HEK293 (cell line): ENCODE results near the gene CFAP69.

Experiments
- EGR2 ChIP-seq: fragments of 450-650 bp; formaldehyde crosslinking; IDR thresholded peaks from 2 replicates; pipeline ENCODE4 v1.5.1; 2016; ENCODE audit warnings: low read depth, missing biosample characterization, missing genetic modification characterization
- FEZF1 ChIP-seq: fragments of 450-650 bp; formaldehyde crosslinking; IDR thresholded peaks from 2 replicates; pipeline ENCODE4 v1.5.1; 2016; ENCODE audit warnings: missing biosample characterization, missing genetic modification characterization
- HOXC10 ChIP-seq: sonication (generic); formaldehyde crosslinking; IDR thresholded peaks from 2 replicates; pipeline ENCODE4 v1.8.1; 2023; ENCODE audit warnings: mild to moderate bottlenecking, missing genetic modification reagents
- KLF1 ChIP-seq: fragments of 450-650 bp; formaldehyde crosslinking; IDR thresholded peaks from 2 replicates; pipeline ENCODE4 v1.5.1; 2016; ENCODE audit warnings: missing biosample characterization, missing genetic modification characterization
- KLF7 ChIP-seq: fragments of 450-650 bp; formaldehyde crosslinking; IDR thresholded peaks from 2 replicates; pipeline ENCODE4 v1.5.1; 2016; ENCODE audit warnings: missing biosample characterization, missing genetic modification characterization, borderline replicate concordance
- PBX3 ChIP-seq: sonication (generic); formaldehyde crosslinking; IDR thresholded peaks from 2 replicates; pipeline ENCODE4 v1.8.1; 2022; ENCODE audit warnings: mild to moderate bottlenecking, moderate library complexity, missing genetic modification reagents
- RBAK ChIP-seq: fragments of 450-650 bp; formaldehyde crosslinking; IDR thresholded peaks from 2 replicates; pipeline ENCODE4 v1.5.1; 2016; ENCODE audit warnings: missing biosample characterization, missing genetic modification characterization
- SCRT1 ChIP-seq: fragments of 450-650 bp; formaldehyde crosslinking; IDR thresholded peaks from 2 replicates; pipeline ENCODE4 v1.5.1; 2016; ENCODE audit warnings: missing biosample characterization, missing genetic modification characterization, borderline replicate concordance
- SP2 ChIP-seq: fragments of 450-650 bp; formaldehyde crosslinking; IDR thresholded peaks from 2 replicates; pipeline ENCODE4 v1.5.1; 2016; ENCODE audit warnings: missing biosample characterization, missing genetic modification characterization
- TRIM28 ChIP-seq: IDR thresholded peaks from 2 replicates; pipeline ENCODE4 v1.6.1; 2011; ENCODE audit warnings: low read length, control low read depth, borderline replicate concordance
- ZEB2 ChIP-seq: fragments of 450-650 bp; formaldehyde crosslinking; IDR thresholded peaks from 2 replicates; pipeline ENCODE4 v1.5.1; 2016; ENCODE audit warnings: missing biosample characterization, missing genetic modification characterization
- ZFP3 ChIP-seq: fragments of 450-650 bp; formaldehyde crosslinking; IDR thresholded peaks from 2 replicates; pipeline ENCODE4 v1.5.1; 2016; ENCODE audit warnings: low read depth, missing biosample characterization, missing genetic modification characterization
- ZFP41 ChIP-seq: fragments of 450-650 bp; formaldehyde crosslinking; IDR thresholded peaks from 2 replicates; pipeline ENCODE4 v1.5.1; 2016; ENCODE audit warnings: missing biosample characterization, missing genetic modification characterization, borderline replicate concordance
- ZNF114 ChIP-seq: fragments of 450-650 bp; formaldehyde crosslinking; IDR thresholded peaks from 2 replicates; pipeline ENCODE4 v1.5.0; 2017; ENCODE audit warnings: missing biosample characterization, missing genetic modification characterization
- ZNF174 ChIP-seq: fragments of 450-650 bp; formaldehyde crosslinking; IDR thresholded peaks from 2 replicates; pipeline ENCODE4 v1.5.0; 2017; ENCODE audit warnings: missing biosample characterization, mild to moderate bottlenecking, missing genetic modification characterization
- ZNF223 ChIP-seq: fragments of 450-650 bp; formaldehyde crosslinking; IDR thresholded peaks from 2 replicates; pipeline ENCODE4 v1.5.1; 2016; ENCODE audit warnings: missing biosample characterization, missing genetic modification characterization
- ZNF280D ChIP-seq: fragments of 450-650 bp; formaldehyde crosslinking; IDR thresholded peaks from 2 replicates; pipeline ENCODE4 v1.5.1; 2016; ENCODE audit warnings: missing biosample characterization, missing genetic modification characterization
- ZNF362 ChIP-seq: fragments of 450-650 bp; formaldehyde crosslinking; IDR thresholded peaks from 2 replicates; pipeline ENCODE4 v1.5.1; 2016; ENCODE audit warnings: missing biosample characterization, missing genetic modification characterization
- ZNF394 ChIP-seq: fragments of 450-650 bp; formaldehyde crosslinking; IDR thresholded peaks from 2 replicates; pipeline ENCODE4 v1.5.1; 2016; ENCODE audit warnings: missing biosample characterization, missing genetic modification characterization, mild to moderate bottlenecking, moderate library complexity, borderline replicate concordance
- ZNF426 ChIP-seq: fragments of 450-650 bp; formaldehyde crosslinking; IDR thresholded peaks from 2 replicates; pipeline ENCODE4 v1.5.1; 2017; ENCODE audit warnings: missing biosample characterization, missing genetic modification characterization, mild to moderate bottlenecking, inconsistent platforms, moderate library complexity
- ZNF513 ChIP-seq: fragments of 450-650 bp; IDR thresholded peaks from 2 replicates; pipeline ENCODE4 v1.5.1; 2018; ENCODE audit warnings: missing biosample characterization, missing genetic modification characterization
- ZNF514 ChIP-seq: fragments of 450-650 bp; formaldehyde crosslinking; IDR thresholded peaks from 2 replicates; pipeline ENCODE4 v1.5.1; 2016; ENCODE audit warnings: missing biosample characterization, missing genetic modification characterization
- ZNF560 ChIP-seq: fragments of 450-650 bp; formaldehyde crosslinking; IDR thresholded peaks from 2 replicates; pipeline ENCODE4 v1.5.1; 2017; ENCODE audit warnings: missing biosample characterization, missing genetic modification characterization, borderline replicate concordance
- ZNF580 ChIP-seq: fragments of 450-650 bp; formaldehyde crosslinking; IDR thresholded peaks from 2 replicates; pipeline ENCODE4 v1.5.1; 2016; ENCODE audit warnings: missing biosample characterization, missing genetic modification characterization
- ZNF585B ChIP-seq: fragments of 450-650 bp; formaldehyde crosslinking; IDR thresholded peaks from 2 replicates; pipeline ENCODE4 v1.5.1; 2016; ENCODE audit warnings: missing biosample characterization, missing genetic modification characterization
- ZNF621 ChIP-seq: fragments of 450-650 bp; formaldehyde crosslinking; IDR thresholded peaks from 2 replicates; pipeline ENCODE4 v1.5.1; 2017; ENCODE audit warnings: missing biosample characterization, missing genetic modification characterization
- ZNF623 ChIP-seq: fragments of 450-650 bp; formaldehyde crosslinking; IDR thresholded peaks from 2 replicates; pipeline ENCODE4 v1.5.1; 2016; ENCODE audit warnings: missing biosample characterization, missing genetic modification characterization
- ZNF658 ChIP-seq: fragments of 450-650 bp; formaldehyde crosslinking; IDR thresholded peaks from 2 replicates; pipeline ENCODE4; 2016; ENCODE audit warnings: missing biosample characterization, missing genetic modification characterization
- ZNF664 ChIP-seq: fragments of 450-650 bp; formaldehyde crosslinking; IDR thresholded peaks from 2 replicates; pipeline ENCODE4 v1.5.1; 2016; ENCODE audit warnings: missing biosample characterization, missing genetic modification characterization
- ZNF701 ChIP-seq: fragments of 450-650 bp; formaldehyde crosslinking; IDR thresholded peaks from 2 replicates; pipeline ENCODE4 v1.5.1; 2016; ENCODE audit warnings: missing biosample characterization, missing genetic modification characterization
- ZNF785 ChIP-seq: fragments of 450-650 bp; formaldehyde crosslinking; IDR thresholded peaks from 2 replicates; pipeline ENCODE4 v1.5.1; 2016; ENCODE audit warnings: missing biosample characterization, missing genetic modification characterization
- ZNF843 ChIP-seq: fragments of 450-650 bp; formaldehyde crosslinking; IDR thresholded peaks from 2 replicates; pipeline ENCODE4 v1.5.1; 2016; ENCODE audit warnings: missing biosample characterization, missing genetic modification characterization
- ZSCAN23 ChIP-seq: fragments of 450-650 bp; formaldehyde crosslinking; IDR thresholded peaks from 2 replicates; pipeline ENCODE4 v1.5.1; 2016; ENCODE audit warnings: missing biosample characterization, missing genetic modification characterization

The CFAP69 gene

GRCh38 chr7:90211391-90212148 lies 33.4 kb upstream of the CFAP69 start, which contains the start of gene STEAP2 (continued):
- no peak for TF ChIP-seq KLF7
- TF ChIP-seq ZNF701 (tag by site-specific recombination), result no peak
- peak; percentile 37 for TF ChIP-seq SP2
- no peak for TF ChIP-seq ZNF664 (tag by site-specific recombination)
- no peak for TF ChIP-seq ZNF514 (tag by site-specific recombination)
- TF ChIP-seq ZNF223 (tag by site-specific recombination), result no peak
- no peak for TF ChIP-seq ZNF621
- TF ChIP-seq HOXC10, result no peak
- TF ChIP-seq RBAK (tag by site-specific recombination), result no peak
- TF ChIP-seq ZNF843 (tag by site-specific recombination), result peak; percentile 51; the same call in 1 of the 2 replicates
- peak; percentile 72; the same call in 1 of the 2 replicates for TF ChIP-seq PBX3 (CRISPR knock-in tag)
- TF ChIP-seq ZNF785 (tag by site-specific recombination), result no peak
- peak; percentile 43; the same call in 1 of the 2 replicates for TF ChIP-seq EGR2 (tag by site-specific recombination)
- TF ChIP-seq ZNF362 (tag by site-specific recombination), result no peak
- TF ChIP-seq ZNF560, result no peak
- TF ChIP-seq ZNF174, result no peak
- TF ChIP-seq FEZF1 (tag by site-specific recombination), result no peak
- peak; percentile 46; the same call in 1 of the 2 replicates for TF ChIP-seq ZNF394 (tag by site-specific recombination)
- TF ChIP-seq ZNF585B (tag by site-specific recombination), result no peak
- TF ChIP-seq ZSCAN23, result no peak
- TF ChIP-seq TRIM28, result no peak
- TF ChIP-seq SCRT1, result no peak
- TF ChIP-seq ZNF623 (tag by site-specific recombination), result no peak
- TF ChIP-seq ZNF114 (tag by site-specific recombination), result no peak
- no peak for TF ChIP-seq ZNF513 (tag by site-specific recombination)
- TF ChIP-seq ZEB2 (tag by site-specific recombination), result peak; percentile 69
- TF ChIP-seq ZFP41 (tag by site-specific recombination), result no peak
- no peak for TF ChIP-seq ZNF426 (tag by site-specific recombination)
- TF ChIP-seq ZNF658 (tag by site-specific recombination), result no peak
- no peak for TF ChIP-seq ZNF280D (tag by site-specific recombination)
- TF ChIP-seq ZNF580, result no peak
- TF ChIP-seq KLF1 (tag by site-specific recombination), result 0 out of 2 replicates have a peak, but pooled peaks have one; percentile 8
- no peak for TF ChIP-seq ZFP3 (tag by site-specific recombination)
